Measurements from ENCODE around the gene TRIP13. TPM values are rescaled to one million over a fixed set of nuclear protein-coding genes. Genes with fewer than 3 reads are reported as not detected.

TRIP13 gene
- total and polyA plus RNA-seq, 8 donors, result 0.31 to 1.2 (median 0.51) TPM; not detected in 1

GRCh38 chr5:854966-855743 lies 37.5 kb upstream of the TRIP13 start:
- no peak for TF ChIP-seq CTCF (IDR thresholded peaks at IDR 0.05)
- Histone ChIP-seq H3K9me3 (no peaks in the 10 kb centered on the region), H3K27ac (no peak overlapping the region), H3K4me3 (no peak overlapping the region), H3K4me1 (no peaks in the 10 kb centered on the region), H3K36me3 (no peaks in the 10 kb centered on the region), H3K27me3 (peaks cover 0 to 2% (median 0%) of the 10 kb centered on the region in 4 donors)
- no peak for ATAC-seq
- 70 to 79% methylated on average over 32 of the region's 32 CpGs for WGBS, 2 donors
- no peak for FAIRE-seq
- intact Hi-C loops (cut with DNase I), result no loop called here
- peak in 2 of 6 donors; percentile 35 to 58 for DNase-seq

- Histone ChIP-seq H3K27ac (no peak overlapping the region), H3K4me1 (no peaks in the 10 kb centered on the region), H3K9me3 (no peaks in the 10 kb centered on the region), H3K4me3 (no peak overlapping the region), H3K36me3 (no peaks in the 10 kb centered on the region), H3K27me3 (no peaks in the 10 kb centered on the region)
- ATAC-seq (peak in 1 of 4 donors; percentile 40), FAIRE-seq (no peak), DNase-seq (peak in 2 of 6 donors; percentile 40 to 67)
- intact Hi-C loops (cut with DNase I), result no loop called here
- whole genome bisulfite sequencing, 2 donors, result 56 to 68% methylated on average over 20 to 21 of the region's 21 CpGs
- TF ChIP-seq CTCF (IDR thresholded peaks at IDR 0.05), result no peak
Measured at GRCh38 chr5:855771-856530, 36.7 kb upstream of the TRIP13 start.

- FAIRE-seq (no peak), DNase-seq (no peak), ATAC-seq (peak in 1 of 4 donors; percentile 9)
- no peaks in the 10 kb centered on the region for H3K36me3 ChIP-seq
- H3K27ac ChIP-seq, result no peak overlapping the region
- intact Hi-C loops (cut with DNase I), result no loop called here
- no peaks in the 10 kb centered on the region for H3K9me3 ChIP-seq
- TF ChIP-seq CTCF (IDR thresholded peaks at IDR 0.05), result no peak
- H3K4me3 ChIP-seq, result no peak overlapping the region
- H3K4me1 ChIP-seq, result no peaks in the 10 kb centered on the region
- no peaks in the 10 kb centered on the region for H3K27me3 ChIP-seq
- WGBS, 2 donors, result 84 to 89% methylated on average over 16 of the region's 16 CpGs
Measured at GRCh38 chr5:856531-857425, 35.9 kb upstream of the TRIP13 start.

- Histone ChIP-seq H3K27me3 (no peaks in the 10 kb centered on the region), H3K36me3 (no peaks in the 10 kb centered on the region), H3K9me3 (no peaks in the 10 kb centered on the region), H3K27ac (no peak overlapping the region), H3K4me3 (no peak overlapping the region), H3K4me1 (no peaks in the 10 kb centered on the region)
- TF ChIP-seq CTCF (IDR thresholded peaks at IDR 0.05), result no peak
- WGBS, 2 donors, result 88 to 93% methylated on average over 11 of the region's 11 CpGs
- no peak for FAIRE-seq
- ATAC-seq, result no peak
- no peak for DNase-seq
- intact Hi-C loops (cut with DNase I), result no loop called here
Measured at GRCh38 chr5:858726-859125, 34.0 kb upstream of the TRIP13 start.
